Transverse colon (tissue), 4 donors: ENCODE results near the gene SP110. TPM values are rescaled to one million over a fixed set of nuclear protein-coding genes. Genes with fewer than 3 reads are reported as not detected.

ENCODE experiments used
- DNase-seq: peaks from one replicate; pipeline ENCODE4 v3.0.0-alpha.2; 2019
- H3K27ac ChIP-seq, 4 donors: fragments of 200-600 bp; sonication (generic); 2 replicates each; pipeline ENCODE4 v1.5.1; 2016 to 2018; ENCODE audit warnings: inconsistent platforms in 4 of 4
- H3K27me3 ChIP-seq: fragments of 200-600 bp; sonication (generic); 2 replicates; pipeline ENCODE4 v1.5.1; 2017; ENCODE audit warnings: inconsistent platforms
- H3K36me3 ChIP-seq, 4 donors: fragments of 200-600 bp; sonication (generic); 2 replicates each; pipeline ENCODE4 v1.5.1; 2017 to 2019; ENCODE audit warnings: inconsistent platforms in 4 of 4
- H3K4me1 ChIP-seq, 4 donors: fragments of 200-600 bp; sonication (generic); 2 replicates each; pipeline ENCODE4 v1.5.1; 2017 to 2020; ENCODE audit warnings: inconsistent platforms in 4 of 4
- H3K4me3 ChIP-seq, 4 donors: fragments of 200-600 bp; sonication (generic); 1 replicate in 1 of 4; 2 replicates in 3 of 4; pipeline versions ENCODE4 v1.5.1 to v1.6.1; 2017 to 2019; ENCODE audit warnings: inconsistent platforms in 4 of 4
- H3K9me3 ChIP-seq, 2 donors: fragments of 200-600 bp; sonication (generic); 2 replicates each; pipeline ENCODE4 v1.5.1; 2017 to 2019; ENCODE audit warnings: inconsistent platforms in 2 of 2
- CTCF ChIP-seq, 5 experiments: fragments of 200-600 bp in 3 of 5; fragments of 450-650 bp in 2 of 5; sonication (generic) in 3 of 5; IDR thresholded peaks; 1 replicate in 2 of 5; 2 replicates in 3 of 5; pipeline ENCODE4 v1.5.1; 2016 to 2017; ENCODE audit warnings: antibody characterized with exemption in 5 of 5, inconsistent platforms in 3 of 5, mild to moderate bottlenecking in 2 of 5, moderate library complexity in 1 of 5
- EP300 ChIP-seq: sonication (generic); formaldehyde crosslinking; IDR thresholded peaks from one replicate; pipeline ENCODE4 v1.6.1; 2017; ENCODE audit warnings: antibody characterized with exemption, low read depth
- POLR2A ChIP-seq: fragments of 450-650 bp; IDR thresholded peaks from one replicate; pipeline ENCODE4 v1.6.1; 2016; ENCODE audit warnings: antibody characterized with exemption, mild to moderate bottlenecking, moderate library complexity
- POLR2AphosphoS5 ChIP-seq, 3 donors: sonication (generic); formaldehyde crosslinking; IDR thresholded peaks; one replicate each; pipeline ENCODE4 v1.6.1; 2016; ENCODE audit warnings: antibody characterized with exemption in 3 of 3
- WGBS, 2 donors: methylation state at CpG; one replicate each; pipeline ENCODE4 v1.1.5; 2018; ENCODE audit warnings: low coverage in 1 of 2; 5-methylcytosine and 5-hydroxymethylcytosine counted together
- in situ Hi-C, 4 donors: fragments of 200-750 bp; cut with MboI; loops; one replicate each; pipeline versions ENCODE4 v1.15.0 to v1.15.1; 2017; ENCODE audit warnings: low sequenced_read_pairs in 3 of 4, low pct_ligation_motif_present in 1 of 4, low pct_unique_long_range_greater_than_20kb in 1 of 4
- intact Hi-C: fragments of 100-400 bp; cut with DNase I; formaldehyde crosslinking; loops from one replicate; pipeline ENCODE4 v1.15.1; 2023; ENCODE audit warnings: low total_unique reads
- total RNA-seq, 4 donors: library from RNA; depleted of rRNA; stranded (reverse); fragments of >200 nt; gene quantifications; one replicate each; pipeline ENCODE4 v1.1.0, GENCODE V29; 2016

The SP110 gene
- total RNA-seq, 4 donors from 2014 or later, result 15.0 to 38.4 (median 29.5) TPM

- no peak for DNase-seq
- H3K27ac ChIP-seq, result no peak overlapping the region
- H3K9me3 ChIP-seq, result no peaks in the 10 kb centered on the region
- H3K36me3 ChIP-seq, result peaks cover 0 to 19% (median 4%) of the 10 kb centered on the region in 4 donors
- no peaks in the 10 kb centered on the region for H3K4me1 ChIP-seq
- no peaks in the 10 kb centered on the region for H3K27me3 ChIP-seq
- H3K4me3 ChIP-seq, result no peak overlapping the region
- in situ Hi-C loops, result no loop called here
- TF ChIP-seq POLR2AphosphoS5 (IDR thresholded peaks at IDR 0.05) (no peak), EP300 (no peak), CTCF (IDR thresholded peaks at IDR 0.05) (no peak), POLR2A (no peak)
- intact Hi-C loops, result no loop called here
- 73 to 87% methylated on average over 3 of the region's 3 CpGs for WGBS, 2 donors
Measured at GRCh38 chr2:230176996-230177395, 42.8 kb downstream of the SP110 start.

- Histone ChIP-seq H3K36me3 (peaks cover 0 to 14% (median 4%) of the 10 kb centered on the region in 4 donors), H3K4me1 (peaks cover 0 to 7% (median 4%) of the 10 kb centered on the region in 4 donors), H3K9me3 (no peaks in the 10 kb centered on the region), H3K27me3 (no peaks in the 10 kb centered on the region), H3K4me3 (no peak overlapping the region), H3K27ac (no peak overlapping the region)
- DNase-seq, result no peak
- intact Hi-C loops, result no loop called here
- TF ChIP-seq EP300, result no peak
- no peak for TF ChIP-seq POLR2AphosphoS5 (IDR thresholded peaks at IDR 0.05)
- TF ChIP-seq POLR2A, result no peak
- WGBS, 2 donors, result 95% methylated on average over 7 of the region's 7 CpGs; no CpG with 5 or more reads in 1 of the 2 donors
- in situ Hi-C loops, result no loop called here
Measured at GRCh38 chr2:230174466-230174865, 45.3 kb downstream of the SP110 start.

DNA sequence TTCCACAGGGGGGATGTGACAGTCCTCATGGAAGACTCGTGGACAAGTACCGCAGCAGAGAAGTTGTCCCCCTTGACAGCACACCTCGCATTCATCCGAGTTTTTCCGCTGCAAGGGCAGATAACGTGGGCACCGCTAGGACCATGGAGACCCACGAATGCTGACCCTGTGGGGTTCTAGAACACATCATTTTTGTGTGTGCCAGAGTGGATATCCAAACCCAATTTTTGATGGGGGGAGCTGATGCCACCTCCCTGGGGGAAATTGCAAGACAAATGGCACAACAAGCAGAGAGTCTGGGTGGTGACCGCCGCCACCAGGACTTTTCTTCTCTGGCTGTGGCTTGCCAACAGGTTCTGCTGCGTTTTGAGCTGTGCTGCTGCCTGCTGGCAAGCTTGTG, 46.9 kb downstream of the SP110 start:
- WGBS, 2 donors, result 97% methylated on average over 11 of the region's 11 CpGs; no CpG with 5 or more reads in 1 of the 2 donors
- intact Hi-C loops (no loop called here), in situ Hi-C loops (no loop called here)
- TF ChIP-seq EP300 (no peak), POLR2AphosphoS5 (IDR thresholded peaks at IDR 0.05) (no peak), CTCF (IDR thresholded peaks at IDR 0.05) (no peak), POLR2A (no peak)
- peaks cover 0 to 9% (median 3%) of the 10 kb centered on the region in 4 donors for H3K36me3 ChIP-seq
- no peaks in the 10 kb centered on the region for H3K27me3 ChIP-seq
- peaks cover 0 to 10% (median 5%) of the 10 kb centered on the region in 4 donors for H3K4me1 ChIP-seq
- H3K9me3 ChIP-seq, result no peaks in the 10 kb centered on the region
- H3K27ac ChIP-seq, result no peak overlapping the region
- no peak for DNase-seq
- no peak overlapping the region for H3K4me3 ChIP-seq

- H3K36me3 ChIP-seq, result peaks cover 0 to 2% (median 0%) of the 10 kb centered on the region in 4 donors
- H3K27me3 ChIP-seq, result no peaks in the 10 kb centered on the region
- no peaks in the 10 kb centered on the region for H3K9me3 ChIP-seq
- WGBS, 2 donors, result 91% methylated on average over 4 of the region's 4 CpGs; no CpG with 5 or more reads in 1 of the 2 donors
- H3K4me3 ChIP-seq, result no peak overlapping the region
- H3K4me1 ChIP-seq, result peaks cover 0 to 10% (median 5%) of the 10 kb centered on the region in 4 donors
- no peak overlapping the region for H3K27ac ChIP-seq
- DNase-seq, result no peak
- intact Hi-C loops (no loop called here), in situ Hi-C loops (no loop called here)
- TF ChIP-seq CTCF (IDR thresholded peaks at IDR 0.05) (no peak), POLR2AphosphoS5 (IDR thresholded peaks at IDR 0.05) (no peak), EP300 (no peak), POLR2A (no peak)
Measured at GRCh38 chr2:230172156-230172555, 47.6 kb downstream of the SP110 start.

DNA sequence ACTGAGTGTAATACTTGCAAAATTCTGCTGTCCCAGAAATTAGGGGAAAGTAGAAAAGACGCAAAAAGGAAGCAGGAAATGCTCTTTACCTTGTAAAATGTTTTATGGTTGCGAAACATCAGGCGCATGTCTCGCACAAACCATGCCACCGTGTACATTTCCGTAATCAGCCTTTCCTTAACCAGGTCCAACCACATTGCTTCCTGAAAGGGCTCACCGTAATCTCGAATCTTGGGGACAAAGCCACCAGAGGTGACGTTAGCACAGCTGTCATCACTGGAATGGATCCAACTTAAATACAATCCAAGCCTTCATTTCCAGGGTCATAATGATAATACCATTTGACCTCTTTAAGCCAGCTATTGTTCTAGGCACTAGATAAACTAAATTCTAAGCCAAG, 49.3 kb downstream of the SP110 start:
- intact Hi-C loops (no loop called here), in situ Hi-C loops (no loop called here)
- Histone ChIP-seq H3K4me3 (peak overlapping the region in 1 of 4 donors; percentile 7), H3K36me3 (no peaks in the 10 kb centered on the region), H3K27ac (peak overlapping the region; percentile 66 to 82 (median 72)), H3K4me1 (peaks cover 0 to 14% (median 6%) of the 10 kb centered on the region in 4 donors), H3K27me3 (no peaks in the 10 kb centered on the region), H3K9me3 (no peaks in the 10 kb centered on the region)
- TF ChIP-seq EP300 (no peak), POLR2AphosphoS5 (IDR thresholded peaks at IDR 0.05) (peak; percentile 48 to 62 (median 59))
- DNase-seq, result peak; percentile 67
- 41% methylated on average over 9 of the region's 9 CpGs; no CpG with 5 or more reads in 1 of the 2 donors for WGBS, 2 donors
